PC-9 (cell line): ENCODE measurements around the gene B4GALT3.

Experiments
- CTCF ChIP-seq: fragments of 200-600 bp; sonication (generic); conservative IDR thresholded peaks from 2 replicates; pipeline ENCODE4 v1.6.1; 2017; ENCODE audit warnings: mixed run types, antibody characterized with exemption, mild to moderate bottlenecking, moderate library complexity
- EZH2 ChIP-seq: fragments of 200-600 bp; sonication (generic); IDR thresholded peaks from 2 replicates; pipeline ENCODE4 v1.8.0; 2017; ENCODE audit warnings: antibody characterized with exemption, low read depth

GRCh38 chr1:161216945-161217712, 39.8 kb upstream of the B4GALT3 start:
- TF ChIP-seq CTCF: no peak
- TF ChIP-seq EZH2: no peak
